MM.1S (cell line): Measurements from ENCODE around the gene GIT1.

Experiments
- DNase-seq: peaks from one replicate; pipeline ENCODE4 v3.0.0-alpha.2; 2015
- H2AFZ ChIP-seq: fragments of 300-600 bp; sonication (generic); 2 replicates; pipeline ENCODE4 v1.6.0; 2016; ENCODE audit warnings: antibody characterized with exemption, low read length
- H3F3A ChIP-seq: fragments of 300-600 bp; sonication (generic); 2 replicates; pipeline ENCODE4 v1.6.1; 2016; ENCODE audit warnings: mild to moderate bottlenecking, antibody characterized with exemption, low read length, moderate library complexity, mixed read lengths; ENCODE audit not compliant: insufficient read depth
- H3K27ac ChIP-seq: fragments of 300-600 bp; sonication (generic); 2 replicates; pipeline ENCODE4 v1.5.1; 2016; ENCODE audit warnings: mild to moderate bottlenecking, low read length
- H3K27me3 ChIP-seq: fragments of 300-600 bp; sonication (generic); replicated peaks from 2 replicates; pipeline ENCODE4 v1.6.0; 2016; ENCODE audit warnings: low read length; ENCODE audit not compliant: insufficient read depth
- H3K36me3 ChIP-seq: fragments of 300-600 bp; sonication (generic); replicated peaks from 2 replicates; pipeline ENCODE4 v1.6.1; 2016; ENCODE audit warnings: mild to moderate bottlenecking, low read length, mixed read lengths; ENCODE audit not compliant: insufficient read depth
- H3K4me1 ChIP-seq: fragments of 300-600 bp; sonication (generic); 2 replicates; pipeline ENCODE4 v1.6.1; 2016; ENCODE audit warnings: low read length, mixed read lengths
- H3K4me2 ChIP-seq: fragments of 300-600 bp; sonication (generic); 2 replicates; pipeline ENCODE4 v1.6.0; 2016; ENCODE audit warnings: low read depth, low read length
- H3K4me3 ChIP-seq: fragments of 300-600 bp; sonication (generic); 2 replicates; pipeline ENCODE4 v1.5.1; 2016; ENCODE audit warnings: low read length, mixed read lengths
- H3K79me2 ChIP-seq: fragments of 300-600 bp; sonication (generic); 2 replicates; pipeline ENCODE4 v1.6.1; 2016; ENCODE audit warnings: mixed run types, low read length, mixed read lengths
- H3K9ac ChIP-seq: fragments of 300-600 bp; sonication (generic); 2 replicates; pipeline ENCODE4 v1.6.1; 2016; ENCODE audit warnings: low read length, mixed read lengths
- H3K9me2 ChIP-seq: fragments of 300-600 bp; sonication (generic); replicated peaks from 2 replicates; pipeline ENCODE4 v1.6.1; 2016; ENCODE audit warnings: mild to moderate bottlenecking, low read length, mixed read lengths; ENCODE audit not compliant: insufficient read depth
- H3K9me3 ChIP-seq: fragments of 300-600 bp; sonication (generic); replicated peaks from 2 replicates; pipeline ENCODE4 v1.6.1; 2016; ENCODE audit warnings: mild to moderate bottlenecking, low read length, mixed read lengths; ENCODE audit not compliant: insufficient read depth
- H4K20me1 ChIP-seq: fragments of 300-600 bp; sonication (generic); 2 replicates; pipeline ENCODE4 v1.6.1; 2016; ENCODE audit warnings: mild to moderate bottlenecking, low read length, moderate library complexity, mixed read lengths; ENCODE audit not compliant: insufficient read depth
- CTCF ChIP-seq: fragments of 300-600 bp; sonication (generic); IDR thresholded peaks from 2 replicates; pipeline ENCODE4 v1.5.1; 2016; ENCODE audit warnings: antibody characterized with exemption, low read length, mixed read lengths
- EZH2 ChIP-seq: fragments of 300-600 bp; sonication (generic); optimal IDR thresholded peaks from 2 replicates; pipeline ENCODE3; 2017; ENCODE audit warnings: low read depth, mild to moderate bottlenecking, antibody characterized with exemption, low read length, mixed read lengths
- EZH2phosphoT487 ChIP-seq: fragments of 300-600 bp; sonication (generic); IDR thresholded peaks from 2 replicates; pipeline ENCODE4 v1.6.1; 2018; ENCODE audit warnings: antibody characterized with exemption, low read length

GIT1 gene

GRCh38 chr17:29587591-29587990 is 1.9 kb downstream of the GIT1 start:
- Histone ChIP-seq H3K4me2 (peak overlapping the region; percentile 90; the same call in 1 of the 2 replicates), H3K27ac (no peak overlapping the region), H3K4me1 (peaks cover 29% of the 10 kb centered on the region), H4K20me1 (no peaks in the 10 kb centered on the region), H3K36me3 (no peaks in the 10 kb centered on the region), H3K9me2 (no peaks in the 10 kb centered on the region), H2AFZ (no peak overlapping the region), H3K4me3 (peak overlapping the region; percentile 78; the same call in 1 of the 2 replicates), H3K9ac (peak overlapping the region; percentile 68; the same call in 1 of the 2 replicates), H3K9me3 (no peaks in the 10 kb centered on the region), H3F3A (peaks cover 6% of the 10 kb centered on the region; the same call in 1 of the 2 replicates), H3K27me3 (no peaks in the 10 kb centered on the region), H3K79me2 (peaks cover 55% of the 10 kb centered on the region)
- no peak for TF ChIP-seq CTCF
- no peak for TF ChIP-seq EZH2phosphoT487
- TF ChIP-seq EZH2 = no peak
- no peak for DNase-seq

GRCh38 chr17:29586676-29587469 is 2.6 kb downstream of the GIT1 start:
- Histone ChIP-seq H2AFZ (no peak overlapping the region), H4K20me1 (no peaks in the 10 kb centered on the region), H3K4me1 (peaks cover 22% of the 10 kb centered on the region), H3K36me3 (no peaks in the 10 kb centered on the region), H3K9me3 (no peaks in the 10 kb centered on the region), H3K27ac (no peak overlapping the region), H3K9me2 (no peaks in the 10 kb centered on the region), H3K79me2 (peaks cover 57% of the 10 kb centered on the region), H3K4me3 (no peak overlapping the region), H3K4me2 (no peak overlapping the region), H3F3A (0 out of 2 replicates have a peak, but pooled peaks cover under 1% of the 10 kb centered on the region), H3K27me3 (no peaks in the 10 kb centered on the region), H3K9ac (no peak overlapping the region)
- no peak for TF ChIP-seq EZH2
- TF ChIP-seq CTCF = no peak
- no peak for TF ChIP-seq EZH2phosphoT487
- DNase-seq = no peak

- Histone ChIP-seq H4K20me1 (no peaks in the 10 kb centered on the region), H3K36me3 (no peaks in the 10 kb centered on the region), H3K4me2 (no peak overlapping the region), H3K79me2 (peaks cover 57% of the 10 kb centered on the region), H3K27me3 (no peaks in the 10 kb centered on the region), H3K27ac (no peak overlapping the region), H3F3A (no peaks in the 10 kb centered on the region), H3K9me2 (no peaks in the 10 kb centered on the region), H2AFZ (no peak overlapping the region), H3K4me1 (peaks cover 19% of the 10 kb centered on the region), H3K4me3 (no peak overlapping the region), H3K9me3 (no peaks in the 10 kb centered on the region), H3K9ac (no peak overlapping the region)
- TF ChIP-seq EZH2 = no peak
- no peak for TF ChIP-seq EZH2phosphoT487
- peak; percentile 36 for TF ChIP-seq CTCF
- DNase-seq = no peak
These were observed 4.2 kb downstream of the GIT1 start for GRCh38 chr17:29585080-29585751.
